Thymus (tissue), 11 donors: Measurements from ENCODE around the gene RAET1L. TPM values are rescaled to one million over a fixed set of nuclear protein-coding genes. Genes with fewer than 3 reads are reported as not detected.
"Not testable (repeated sequence)": the region's sequence is repeated elsewhere in the genome, so short reads cannot be mapped to it uniquely, and the experiment has no call there.

Source experiments
- DNase-seq, 9 donors: peaks; one replicate each; pipeline ENCODE4 v3.0.0-alpha.2; 2013; ENCODE audit warnings: low spot score in 9 of 9, low read depth in 6 of 9, missing footprints in 1 of 9
- H3K27ac ChIP-seq, 2 donors: one replicate each; pipeline ENCODE4 v1.5.1; 2013; ENCODE audit warnings: control low read depth in 1 of 2, low read depth in 1 of 2, low read length in 1 of 2, mild to moderate bottlenecking in 1 of 2, moderate library complexity in 1 of 2
- H3K27me3 ChIP-seq, 2 donors: one replicate each; pipeline ENCODE4 v1.5.1; 2013; ENCODE audit warnings: low read length in 1 of 2; ENCODE audit not compliant: control insufficient read depth in 2 of 2, insufficient read depth in 1 of 2
- H3K36me3 ChIP-seq, 2 donors: one replicate each; pipeline ENCODE4 v1.5.1; 2013; ENCODE audit warnings: low read length in 1 of 2, mild to moderate bottlenecking in 1 of 2, moderate library complexity in 1 of 2; ENCODE audit not compliant: control insufficient read depth in 2 of 2, insufficient read depth in 2 of 2
- H3K4me1 ChIP-seq, 2 donors: one replicate each; pipeline ENCODE4 v1.5.1; 2013; ENCODE audit warnings: low read length in 2 of 2; ENCODE audit not compliant: control insufficient read depth in 2 of 2, insufficient read depth in 2 of 2
- H3K4me3 ChIP-seq, 2 donors: one replicate each; pipeline ENCODE4 v1.5.1; 2013; ENCODE audit warnings: low read length in 2 of 2, control low read depth in 1 of 2, mild to moderate bottlenecking in 1 of 2
- H3K9me3 ChIP-seq, 2 donors: one replicate each; pipeline ENCODE4 v1.5.1; 2013; ENCODE audit warnings: low read length in 1 of 2, mild to moderate bottlenecking in 1 of 2; ENCODE audit not compliant: control insufficient read depth in 2 of 2, insufficient read depth in 1 of 2
- WGBS: extraction: QIAGEN DNeasy Blood & Tissue Kit; methylation state at CpG from one replicate; pipeline ENCODE4 v1.1.7; 2013; 5-methylcytosine and 5-hydroxymethylcytosine counted together
- polyA plus RNA-seq: library from polyadenylated mRNA; stranded (reverse); fragments of 200-250 nt; gene quantifications from one replicate; pipeline ENCODE4 v1.2.3, GENCODE V29; 2013
- total RNA-seq: library from RNA; stranded (reverse); fragments of 120-200 nt; gene quantifications from one replicate; pipeline ENCODE4 v1.2.4, GENCODE V29; 2013
- donor health status: healthy.

The RAET1L gene
- total and polyA plus RNA-seq, 2 donors, result 0.28 to 3.1 TPM

DNA sequence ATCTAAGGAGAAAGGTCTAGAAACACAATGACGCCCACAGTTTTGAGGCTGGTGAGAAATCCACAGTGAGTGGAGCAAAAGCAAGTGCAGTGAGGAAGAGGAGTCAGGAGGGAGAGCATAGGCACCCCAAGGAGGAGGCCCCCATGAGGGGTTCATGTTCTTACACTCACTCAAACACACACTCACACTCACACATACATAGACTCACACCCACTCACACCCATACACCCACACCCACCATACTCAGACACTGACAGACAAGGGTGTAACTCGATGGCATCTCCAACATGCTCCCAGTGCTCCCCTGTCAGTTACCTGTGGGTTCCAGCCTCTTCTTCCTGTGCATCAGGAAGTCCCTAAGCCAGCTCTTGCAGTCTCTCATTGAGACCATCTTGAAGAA is 39.8 kb upstream of the RAET1L start:
- 94% methylated on average over 2 of the region's 2 CpGs for WGBS

DNA sequence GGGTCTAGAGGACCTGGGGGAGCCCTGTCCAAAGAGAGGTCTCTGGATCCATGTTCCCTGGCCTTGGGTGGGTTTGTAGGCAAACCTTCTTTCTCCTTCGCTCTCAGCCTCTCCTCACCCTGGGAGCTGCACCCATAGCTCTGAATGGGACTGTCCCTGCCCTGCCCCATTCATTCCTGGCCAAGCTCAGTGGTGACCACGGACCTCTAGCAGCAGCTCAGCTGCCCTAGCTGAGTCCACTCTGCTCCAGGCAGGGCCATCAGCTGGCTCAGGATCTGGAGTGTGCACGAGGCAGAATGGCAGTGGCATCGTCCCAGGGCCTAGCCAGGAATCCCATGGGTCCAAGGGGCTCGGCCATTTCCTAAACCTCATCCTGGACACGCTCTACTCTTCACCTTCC is 38.3 kb upstream of the RAET1L start:
- DNase-seq, result no peak
- 97% methylated on average over 6 of the region's 6 CpGs for WGBS

More for the DNA sequence above, 39.8 kb upstream of the RAET1L start:
- H3K36me3 ChIP-seq, result no peaks in the 10 kb centered on the region
- H3K27ac ChIP-seq, result no peak overlapping the region
- H3K4me3 ChIP-seq, result no peak overlapping the region
- H3K4me1 ChIP-seq, result peaks cover 0 to 14% of the 10 kb centered on the region in 2 donors
- H3K27me3 ChIP-seq, result peaks cover 0 to 34% of the 10 kb centered on the region in 2 donors
- H3K9me3 ChIP-seq, result no peaks in the 10 kb centered on the region
- no peak for DNase-seq

DNA sequence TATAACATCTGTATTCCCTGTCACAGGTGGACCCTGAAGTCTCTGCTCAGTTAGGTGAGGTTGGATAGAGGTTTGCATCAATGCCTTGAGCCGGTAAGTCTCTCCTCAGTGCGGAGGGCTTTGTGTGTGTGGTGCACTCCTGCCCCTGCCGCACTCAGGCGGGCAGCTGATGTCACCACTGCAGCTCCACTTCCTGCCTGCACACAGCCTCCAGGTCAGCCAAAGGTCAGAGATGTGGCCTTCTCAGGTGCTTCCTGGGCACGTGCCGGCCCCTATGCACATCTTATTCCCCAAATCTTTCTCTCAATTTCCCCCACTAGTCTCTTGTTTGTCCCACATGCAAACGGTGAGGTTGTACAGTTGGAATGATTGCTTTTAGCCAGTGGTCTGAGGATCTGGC is 34.6 kb upstream of the RAET1L start:
- not testable (repeated sequence) for H3K36me3 ChIP-seq, H3K27ac ChIP-seq, H3K9me3 ChIP-seq, H3K4me1 ChIP-seq, DNase-seq, H3K4me3 ChIP-seq
- H3K27me3 ChIP-seq, result peaks cover 2 to 37% of the 10 kb centered on the region in 2 donors
- WGBS, result 28% methylated on average over 7 of the region's 7 CpGs

More for the DNA sequence above, 38.3 kb upstream of the RAET1L start:
- Histone ChIP-seq H3K9me3 (no peaks in the 10 kb centered on the region), H3K27ac (no peak overlapping the region), H3K4me1 (peaks cover 0 to 4% of the 10 kb centered on the region in 2 donors), H3K36me3 (no peaks in the 10 kb centered on the region), H3K27me3 (peaks cover 2 to 30% of the 10 kb centered on the region in 2 donors), H3K4me3 (no peak overlapping the region)

DNA sequence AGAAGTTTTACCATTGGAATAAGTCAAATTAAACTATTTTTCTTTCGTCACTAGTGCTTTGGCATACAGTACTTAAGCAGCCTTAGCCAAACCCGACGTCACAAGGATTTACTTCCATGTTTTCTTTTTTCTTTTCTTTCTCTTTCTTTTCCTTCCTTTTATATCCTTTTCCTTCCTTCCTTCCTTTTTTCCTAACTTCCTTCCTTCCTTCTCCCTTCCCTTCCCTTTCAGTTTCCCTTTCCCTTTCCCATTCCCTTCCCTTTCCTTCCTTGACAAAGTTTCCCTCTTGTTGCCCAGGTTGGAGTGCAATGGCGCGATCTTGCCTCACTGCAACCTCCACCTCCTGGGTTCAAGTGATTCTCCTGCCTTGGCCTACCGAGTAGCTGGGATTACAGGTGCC is 33.7 kb upstream of the RAET1L start:
- no peak overlapping the region for H3K4me3 ChIP-seq
- H3K27ac ChIP-seq, result no peak overlapping the region

DNA sequence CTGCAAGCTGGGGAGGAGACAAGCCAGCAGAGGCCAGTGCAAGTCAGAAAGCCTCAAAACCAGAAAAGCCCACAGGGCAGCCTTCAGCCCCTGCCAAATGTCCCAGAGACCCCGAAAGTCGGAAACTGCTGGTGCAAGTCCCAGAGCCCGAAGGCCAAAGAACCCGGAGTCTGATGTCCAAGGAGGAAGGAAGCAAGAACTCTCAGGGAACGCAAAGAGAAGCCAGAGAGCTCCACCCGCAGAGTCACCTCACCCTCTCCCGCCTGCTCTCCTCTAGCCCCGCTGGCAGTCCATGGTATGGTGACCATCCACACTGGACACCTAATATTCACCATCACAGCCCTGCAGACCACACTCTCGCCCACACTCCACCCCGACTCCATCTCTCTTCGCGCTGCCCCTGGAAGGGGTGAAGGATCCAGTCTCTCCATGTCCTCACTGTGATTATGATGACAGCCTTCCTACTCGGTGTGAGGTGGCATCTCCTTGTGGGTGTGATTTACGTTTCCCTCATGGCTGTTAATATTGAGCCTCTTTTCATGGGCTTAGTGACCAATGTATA is 33.0 kb upstream of the RAET1L start:
- 93% methylated on average over 14 of the region's 14 CpGs for WGBS
- no peak for DNase-seq

More for the DNA sequence above, 33.7 kb upstream of the RAET1L start:
- no peaks in the 10 kb centered on the region for H3K9me3 ChIP-seq
- peaks cover 2 to 47% of the 10 kb centered on the region in 2 donors for H3K27me3 ChIP-seq
- no peaks in the 10 kb centered on the region for H3K36me3 ChIP-seq
- WGBS, result 98% methylated on average over 6 of the region's 6 CpGs
- no peak for DNase-seq
- H3K4me1 ChIP-seq, result no peaks in the 10 kb centered on the region

DNA sequence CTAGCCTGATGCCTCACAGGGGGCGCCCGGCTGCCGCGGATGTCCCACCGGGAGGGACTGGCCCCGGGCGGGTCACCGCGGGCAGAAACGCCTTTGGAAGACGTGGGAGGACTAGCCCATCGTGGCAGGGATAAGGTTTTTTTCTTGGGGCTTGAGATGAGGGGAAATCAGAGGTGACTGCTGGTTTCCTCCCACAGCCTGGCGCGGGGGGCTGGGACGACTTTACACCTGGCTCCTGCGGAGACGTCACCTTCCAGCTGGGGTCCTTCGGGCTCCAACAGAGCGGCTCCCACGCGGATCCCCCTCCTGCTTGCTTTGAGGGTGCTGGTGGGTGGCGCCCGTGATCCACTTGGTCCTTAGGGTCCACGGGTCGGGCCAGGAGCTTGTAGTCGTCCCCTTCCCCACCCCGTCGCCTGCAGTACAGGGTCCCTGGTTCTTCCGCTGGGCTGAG is 32.2 kb upstream of the RAET1L start:
- Histone ChIP-seq H3K27me3 (peaks cover 2 to 60% of the 10 kb centered on the region in 2 donors), H3K27ac (no peak overlapping the region), H3K4me1 (no peaks in the 10 kb centered on the region), H3K9me3 (peaks cover 0 to 1% of the 10 kb centered on the region in 2 donors), H3K36me3 (no peaks in the 10 kb centered on the region), H3K4me3 (no peak overlapping the region)
- WGBS, result 86% methylated on average over 29 of the region's 29 CpGs
- no peak for DNase-seq

More for the DNA sequence above, 33.0 kb upstream of the RAET1L start:
- Histone ChIP-seq H3K27ac (no peak overlapping the region), H3K36me3 (no peaks in the 10 kb centered on the region), H3K27me3 (peaks cover 2 to 53% of the 10 kb centered on the region in 2 donors), H3K4me1 (no peaks in the 10 kb centered on the region), H3K4me3 (no peak overlapping the region), H3K9me3 (peaks cover 0 to 1% of the 10 kb centered on the region in 2 donors)

DNA sequence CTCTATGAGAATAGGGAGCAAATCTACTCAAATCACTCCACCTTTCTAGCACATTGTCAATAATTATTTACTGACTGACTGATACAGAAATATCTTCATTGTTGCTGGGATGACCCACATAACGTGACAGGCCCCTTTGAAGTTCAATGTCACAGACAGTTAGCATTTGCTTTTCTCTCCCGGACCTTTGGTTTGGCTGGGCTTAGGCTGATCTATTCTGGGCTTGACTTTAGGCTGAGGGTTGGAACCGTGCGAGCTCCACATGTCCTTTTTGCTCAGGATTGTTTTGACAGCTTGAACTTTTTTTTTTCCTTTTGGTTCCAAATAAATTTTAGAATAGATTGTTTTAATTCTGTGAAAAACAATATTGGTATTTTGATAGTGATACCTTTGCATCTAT is 31.6 kb upstream of the RAET1L start:
- Histone ChIP-seq H3K27me3 (peaks cover 2 to 65% of the 10 kb centered on the region in 2 donors), H3K9me3 (peaks cover 0 to 1% of the 10 kb centered on the region in 2 donors), H3K4me1 (no peaks in the 10 kb centered on the region), H3K4me3 (no peak overlapping the region), H3K36me3 (no peaks in the 10 kb centered on the region), H3K27ac (no peak overlapping the region)
- 94% methylated on average over 4 of the region's 4 CpGs for WGBS
- no peak for DNase-seq

DNA sequence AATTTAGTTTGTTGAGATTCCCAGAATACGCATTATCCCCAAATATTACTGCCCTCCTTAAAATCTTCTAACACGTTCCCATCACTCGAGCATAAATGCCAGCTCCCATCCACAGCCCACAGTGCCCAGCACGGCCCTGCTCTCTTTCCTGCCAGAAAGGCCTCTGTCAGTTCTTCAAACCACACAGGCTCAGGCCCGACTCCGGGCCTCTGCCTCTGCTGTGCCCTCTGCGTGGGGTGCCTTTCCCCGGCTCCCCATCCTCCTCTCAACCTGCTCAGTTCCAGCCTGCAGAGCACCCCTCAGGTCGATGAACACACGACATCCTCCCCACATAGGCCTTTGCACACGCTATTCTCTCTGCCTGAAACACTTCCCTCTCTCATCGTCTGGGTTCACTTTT is 30.8 kb upstream of the RAET1L start:
- Histone ChIP-seq H3K4me1 (no peaks in the 10 kb centered on the region), H3K36me3 (no peaks in the 10 kb centered on the region), H3K4me3 (no peak overlapping the region), H3K27me3 (peaks cover 2 to 67% of the 10 kb centered on the region in 2 donors), H3K27ac (no peak overlapping the region), H3K9me3 (peaks cover 0 to 1% of the 10 kb centered on the region in 2 donors)
- WGBS, result 91% methylated on average over 12 of the region's 12 CpGs
- DNase-seq, result no peak

DNA sequence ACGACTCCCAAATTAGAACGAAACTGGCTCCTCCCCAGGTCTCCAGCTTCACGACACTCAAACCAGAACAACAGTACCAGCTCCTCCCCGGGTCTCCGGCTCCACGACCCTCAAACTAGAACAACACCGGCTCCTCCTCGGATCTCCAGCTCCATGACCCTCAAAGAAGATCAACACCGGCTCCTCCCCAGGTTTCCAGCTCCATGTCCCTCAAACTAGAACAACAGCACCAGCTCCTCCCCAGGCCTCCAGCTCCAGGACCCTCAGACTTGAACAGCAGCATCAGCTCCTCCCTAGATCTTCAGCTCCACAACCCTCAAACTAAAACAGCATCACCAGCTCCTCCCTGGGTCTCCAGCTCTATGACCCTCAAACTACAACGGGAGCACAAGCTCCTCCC is 29.8 kb upstream of the RAET1L start:
- Histone ChIP-seq H3K9me3 (peaks cover 0 to 1% of the 10 kb centered on the region in 2 donors), H3K4me3 (no peak overlapping the region), H3K36me3 (no peaks in the 10 kb centered on the region), H3K4me1 (no peaks in the 10 kb centered on the region), H3K27me3 (peaks cover 2 to 65% of the 10 kb centered on the region in 2 donors), H3K27ac (no peak overlapping the region)
- 89% methylated on average over 10 of the region's 10 CpGs for WGBS
- DNase-seq, result no peak
